ENCODE results near the gene RGL3.

Gene RGL3

DNA sequence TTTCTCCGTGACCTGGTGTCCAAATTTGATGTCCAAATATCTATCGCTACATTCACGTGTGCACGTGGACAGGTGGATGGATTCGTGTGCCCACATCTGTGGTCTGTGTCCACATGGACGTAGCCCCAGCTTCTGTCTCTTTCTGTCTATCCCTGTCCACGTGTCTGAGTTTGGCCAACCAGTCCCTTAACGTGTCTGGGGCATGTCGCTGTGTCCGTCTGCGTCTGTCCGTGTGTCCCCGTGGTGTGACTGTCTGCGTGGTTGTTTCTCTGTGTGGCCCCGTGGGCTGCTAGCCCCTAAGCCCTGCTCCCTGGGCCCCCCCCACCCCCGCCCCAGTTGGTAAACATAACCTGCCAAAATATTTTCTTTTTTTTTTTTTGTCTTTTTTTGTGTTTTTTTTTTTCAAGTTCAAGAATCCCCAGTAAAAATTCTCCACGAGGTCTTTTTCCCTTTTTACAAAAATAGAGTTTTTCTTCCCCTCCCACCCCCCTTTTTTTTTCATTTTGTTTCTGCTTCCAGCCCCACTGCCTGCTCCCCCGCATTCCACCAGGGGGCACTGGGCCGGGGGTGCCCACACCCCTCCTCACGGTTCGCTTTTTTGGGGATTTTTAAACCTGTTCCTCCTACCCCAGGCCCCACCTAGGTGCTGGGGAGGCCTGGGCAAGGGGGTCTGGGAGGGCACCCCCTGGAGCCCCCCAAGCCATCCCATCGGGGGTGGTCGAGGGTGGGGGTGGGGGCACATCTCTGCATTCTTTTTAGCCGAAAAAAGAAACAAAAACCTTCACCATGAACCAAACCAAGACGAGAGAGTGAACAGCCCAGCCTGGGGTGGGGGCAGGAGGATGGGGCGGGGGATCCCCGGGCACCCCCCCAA, 34.6 kb upstream of the RGL3 start:
- Histone ChIP-seq H3K9me3 (ENCODE audit: insufficient read depth, low read length) (no peaks in the 10 kb centered on the region), H3K36me3 (ENCODE audit: insufficient read depth, insufficient read length, low read length) (peaks cover 23% of the 10 kb centered on the region), H3K27me3 (ENCODE audit: insufficient read depth, insufficient read length) (no peaks in the 10 kb centered on the region), H3K9ac (ENCODE audit: insufficient read length, low read depth) (peak overlapping the region; percentile 11), H3K4me1 (ENCODE audit: insufficient read depth, insufficient read length) (peaks cover 22% of the 10 kb centered on the region), H3K4me3 (ENCODE audit: insufficient read length, low read depth) (no peak overlapping the region)
- TF ChIP-seq ZNF274 (IDR thresholded peaks at IDR 0.05; ENCODE audit: low read depth, low read length) (no peak), YY1 (IDR thresholded peaks at IDR 0.05; ENCODE audit: insufficient read depth, insufficient read length) (no peak), SUZ12 (IDR thresholded peaks at IDR 0.05; ENCODE audit: extremely low read depth, insufficient read depth, insufficient read length) (no peak)
- no peak for DNase-seq (ENCODE audit: low read depth, low spot score)

DNA sequence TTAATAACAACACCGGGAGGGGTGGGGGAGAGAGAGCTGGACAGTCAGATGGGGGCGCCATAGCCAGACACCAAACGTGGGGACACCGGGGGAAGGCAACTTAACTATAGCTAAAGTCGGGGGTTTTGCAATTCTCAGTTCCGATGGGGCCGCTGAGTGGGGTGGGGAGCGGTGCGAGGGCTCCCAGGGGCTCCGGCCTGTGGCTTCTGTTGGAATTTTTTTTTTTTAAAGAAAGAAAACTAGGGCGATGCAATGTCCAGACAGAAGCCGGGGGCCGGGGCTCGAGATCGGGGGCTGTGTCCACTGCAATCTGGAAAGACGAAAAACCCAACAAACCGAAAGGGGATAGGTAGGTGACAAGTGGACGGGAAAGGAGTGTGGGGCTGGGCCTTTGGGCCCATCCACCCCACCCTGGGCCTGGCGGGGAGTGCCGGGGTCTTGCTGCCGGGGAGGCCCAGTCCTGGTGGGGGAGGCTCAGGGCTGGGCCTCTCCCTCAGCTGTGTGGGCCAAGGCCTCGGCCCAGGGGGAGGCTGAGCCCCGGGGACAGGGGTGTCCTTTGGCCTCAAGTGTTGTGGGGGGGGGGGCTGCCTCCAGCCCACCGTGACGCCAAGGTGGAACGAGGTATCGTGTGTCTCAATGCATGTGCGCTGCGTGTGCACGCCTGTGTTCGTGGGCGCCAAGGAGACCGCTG, 33.7 kb upstream of the RGL3 start:
- Histone ChIP-seq H3K4me3 (ENCODE audit: insufficient read length, low read depth) (no peak overlapping the region), H3K27me3 (ENCODE audit: insufficient read depth, insufficient read length) (no peaks in the 10 kb centered on the region), H3K9ac (ENCODE audit: insufficient read length, low read depth) (peak overlapping the region; percentile 11), H3K36me3 (ENCODE audit: insufficient read depth, insufficient read length, low read length) (peaks cover 32% of the 10 kb centered on the region), H3K4me1 (ENCODE audit: insufficient read depth, insufficient read length) (peaks cover 22% of the 10 kb centered on the region), H3K9me3 (ENCODE audit: insufficient read depth, low read length) (no peaks in the 10 kb centered on the region)
- no peak for DNase-seq (ENCODE audit: low read depth, low spot score)
- TF ChIP-seq YY1 (IDR thresholded peaks at IDR 0.05; ENCODE audit: insufficient read depth, insufficient read length) (no peak), SUZ12 (IDR thresholded peaks at IDR 0.05; ENCODE audit: extremely low read depth, insufficient read depth, insufficient read length) (no peak), ZNF274 (IDR thresholded peaks at IDR 0.05; ENCODE audit: low read depth, low read length) (no peak)

DNA sequence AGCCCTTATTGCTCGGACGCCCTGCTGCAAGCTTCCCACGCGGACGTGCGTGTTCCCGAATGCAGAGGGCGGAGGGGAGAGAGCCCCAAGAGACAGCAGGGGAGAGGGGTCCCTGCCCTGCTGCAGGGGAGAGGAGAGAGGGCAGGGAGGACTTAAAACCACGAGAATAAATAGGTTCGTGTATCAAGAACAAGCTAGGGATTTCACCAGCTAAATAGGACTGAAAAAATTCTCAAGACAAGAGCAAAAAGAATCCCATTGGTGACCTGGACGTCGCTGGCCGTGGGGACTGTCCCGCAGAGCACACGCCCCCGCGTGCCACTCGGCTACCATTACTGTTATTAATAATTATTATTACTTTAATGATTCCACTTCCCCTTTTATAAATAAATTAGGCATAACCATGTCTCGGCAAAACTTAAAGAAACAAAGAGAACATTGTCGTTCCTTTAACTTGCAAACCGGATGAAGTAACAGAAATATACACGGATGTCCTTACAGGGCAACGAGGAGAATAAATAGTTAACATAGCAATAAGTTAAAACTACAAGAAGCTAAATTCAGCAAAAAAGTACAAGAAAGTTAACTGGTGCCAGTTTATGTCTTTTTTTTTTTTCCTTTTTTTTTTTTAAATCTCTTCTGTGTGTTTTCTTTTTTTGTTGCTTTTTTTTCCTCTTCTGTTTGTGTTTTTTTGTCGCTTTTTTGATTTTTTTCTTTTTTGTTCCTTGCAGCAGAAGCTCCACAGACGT, 32.9 kb upstream of the RGL3 start:
- Histone ChIP-seq H3K4me3 (ENCODE audit: insufficient read length, low read depth) (no peak overlapping the region), H3K4me1 (ENCODE audit: insufficient read depth, insufficient read length) (peaks cover 18% of the 10 kb centered on the region), H3K36me3 (ENCODE audit: insufficient read depth, insufficient read length, low read length) (peaks cover 39% of the 10 kb centered on the region), H3K9ac (ENCODE audit: insufficient read length, low read depth) (no peak overlapping the region), H3K27me3 (ENCODE audit: insufficient read depth, insufficient read length) (no peaks in the 10 kb centered on the region), H3K9me3 (ENCODE audit: insufficient read depth, low read length) (no peaks in the 10 kb centered on the region)
- DNase-seq (ENCODE audit: low read depth, low spot score), result no peak
- TF ChIP-seq YY1 (IDR thresholded peaks at IDR 0.05; ENCODE audit: insufficient read depth, insufficient read length) (no peak), ZNF274 (IDR thresholded peaks at IDR 0.05; ENCODE audit: low read depth, low read length) (no peak), SUZ12 (IDR thresholded peaks at IDR 0.05; ENCODE audit: extremely low read depth, insufficient read depth, insufficient read length) (no peak)

DNA sequence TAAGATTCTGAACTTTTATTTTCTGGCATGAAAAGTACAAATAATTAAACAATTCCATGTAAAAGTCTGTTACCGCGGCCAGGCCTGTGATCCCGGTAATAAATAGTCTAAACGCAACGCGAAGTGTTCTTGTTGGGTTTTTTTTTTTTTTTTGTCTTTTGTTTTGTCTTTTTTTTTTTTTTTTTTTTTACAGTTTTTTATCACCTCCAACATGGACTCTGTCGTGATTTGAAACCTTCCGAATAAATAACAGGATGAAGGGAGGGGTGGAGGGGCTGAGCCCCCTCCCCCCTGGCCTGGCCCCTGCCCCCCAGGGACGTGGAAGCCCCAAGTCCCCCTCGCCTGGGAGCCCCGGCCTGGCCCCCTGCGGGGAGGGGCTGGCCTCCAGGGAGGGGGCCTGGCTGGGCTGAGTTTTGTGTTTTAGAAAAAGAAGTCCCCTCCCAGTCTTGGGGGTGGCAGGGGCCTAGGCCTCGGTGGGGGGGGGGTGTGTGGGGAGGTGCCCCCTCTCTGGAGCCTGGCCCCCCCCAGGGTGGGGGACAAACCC, 32.3 kb upstream of the RGL3 start:
- H3K9me3 ChIP-seq (ENCODE audit: insufficient read depth, low read length), result no peaks in the 10 kb centered on the region
- no peak for DNase-seq (ENCODE audit: low read depth, low spot score)
- TF ChIP-seq ZNF274 (IDR thresholded peaks at IDR 0.05; ENCODE audit: low read depth, low read length), result no peak
- TF ChIP-seq SUZ12 (IDR thresholded peaks at IDR 0.05; ENCODE audit: extremely low read depth, insufficient read depth, insufficient read length), result no peak
- TF ChIP-seq YY1 (IDR thresholded peaks at IDR 0.05; ENCODE audit: insufficient read depth, insufficient read length), result no peak
- no peak overlapping the region for H3K4me3 ChIP-seq (ENCODE audit: insufficient read length, low read depth)
- no peaks in the 10 kb centered on the region for H3K27me3 ChIP-seq (ENCODE audit: insufficient read depth, insufficient read length)
- H3K36me3 ChIP-seq (ENCODE audit: insufficient read depth, insufficient read length, low read length), result peaks cover 45% of the 10 kb centered on the region
- H3K4me1 ChIP-seq (ENCODE audit: insufficient read depth, insufficient read length), result peaks cover 16% of the 10 kb centered on the region
- H3K9ac ChIP-seq (ENCODE audit: insufficient read length, low read depth), result no peak overlapping the region

DNA sequence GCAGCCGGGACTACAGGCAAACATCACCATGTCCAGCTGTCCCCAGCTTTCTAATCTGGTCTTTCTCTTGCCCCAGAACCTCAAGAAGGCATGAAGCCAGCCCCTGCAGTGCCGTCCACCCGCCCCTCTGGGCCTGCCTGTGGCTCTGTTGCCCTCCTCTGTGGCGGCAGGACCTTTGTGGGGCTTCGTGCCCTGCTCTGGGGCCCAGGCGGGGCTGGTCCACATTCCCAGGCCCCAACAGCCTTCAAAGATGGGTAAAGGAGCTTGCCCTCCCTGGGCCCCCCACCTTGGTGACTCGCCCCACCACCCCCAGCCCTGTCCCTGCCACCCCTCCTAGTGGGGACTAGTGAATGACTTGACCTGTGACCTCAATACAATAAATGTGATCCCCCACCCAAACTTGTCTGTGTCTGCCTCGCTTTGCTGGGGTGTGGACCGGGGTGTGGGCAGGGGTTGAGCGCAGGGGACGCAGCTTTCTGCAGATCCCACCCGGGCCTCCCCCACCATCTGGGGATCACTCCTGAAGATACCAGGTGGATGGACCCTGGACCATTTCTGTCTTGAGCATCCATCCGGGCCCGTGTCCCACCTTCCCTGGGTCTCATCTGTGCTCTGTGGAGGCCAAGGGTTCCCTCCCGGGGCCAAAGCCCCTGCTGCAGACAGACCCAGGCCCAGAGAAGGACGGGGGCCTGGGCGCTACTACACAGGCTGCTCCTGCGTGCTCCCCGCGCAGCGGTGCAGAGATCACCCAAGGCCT, 31.6 kb upstream of the RGL3 start:
- Histone ChIP-seq H3K9me3 (ENCODE audit: insufficient read depth, low read length) (no peaks in the 10 kb centered on the region), H3K4me1 (ENCODE audit: insufficient read depth, insufficient read length) (peaks cover 20% of the 10 kb centered on the region), H3K27me3 (ENCODE audit: insufficient read depth, insufficient read length) (no peaks in the 10 kb centered on the region), H3K36me3 (ENCODE audit: insufficient read depth, insufficient read length, low read length) (peaks cover 51% of the 10 kb centered on the region), H3K9ac (ENCODE audit: insufficient read length, low read depth) (no peak overlapping the region), H3K4me3 (ENCODE audit: insufficient read length, low read depth) (no peak overlapping the region)
- DNase-seq (ENCODE audit: low read depth, low spot score), result no peak
- no peak for TF ChIP-seq ZNF274 (IDR thresholded peaks at IDR 0.05; ENCODE audit: low read depth, low read length)
- no peak for TF ChIP-seq YY1 (IDR thresholded peaks at IDR 0.05; ENCODE audit: insufficient read depth, insufficient read length)
- TF ChIP-seq SUZ12 (IDR thresholded peaks at IDR 0.05; ENCODE audit: extremely low read depth, insufficient read depth, insufficient read length), result no peak

DNA sequence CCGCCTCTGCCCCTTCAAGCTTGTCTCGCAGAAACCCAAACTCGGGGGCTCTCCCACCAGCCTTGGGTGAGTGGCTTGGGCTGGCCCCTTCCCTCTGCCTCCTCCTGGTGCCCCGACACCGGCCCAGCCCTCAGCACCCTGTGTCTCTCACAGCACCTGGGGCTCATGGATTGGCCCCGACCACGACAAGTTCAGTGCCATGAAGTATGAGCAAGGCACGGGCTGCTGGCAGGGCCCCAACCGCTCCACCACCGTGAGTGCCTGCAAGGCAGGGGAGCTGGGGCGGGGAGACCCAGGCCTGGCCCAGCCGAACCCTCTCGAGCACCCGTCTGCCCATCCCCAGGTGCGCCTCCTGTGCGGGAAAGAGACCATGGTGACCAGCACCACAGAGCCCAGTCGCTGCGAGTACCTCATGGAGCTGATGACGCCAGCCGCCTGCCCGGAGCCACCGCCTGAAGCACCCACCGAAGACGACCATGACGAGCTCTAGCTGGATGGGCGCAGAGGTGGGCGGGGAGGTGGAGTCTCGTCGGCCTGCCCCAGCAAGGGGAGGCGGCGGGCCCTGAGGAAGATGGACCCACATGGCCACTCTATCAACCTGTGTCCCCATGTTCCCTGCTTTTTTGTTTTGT, 29.9 kb upstream of the RGL3 start:
- no peak overlapping the region for H3K9ac ChIP-seq (ENCODE audit: insufficient read length, low read depth)
- H3K9me3 ChIP-seq (ENCODE audit: insufficient read depth, low read length), result no peaks in the 10 kb centered on the region
- H3K4me3 ChIP-seq (ENCODE audit: insufficient read length, low read depth), result no peak overlapping the region
- peaks cover 20% of the 10 kb centered on the region for H3K4me1 ChIP-seq (ENCODE audit: insufficient read depth, insufficient read length)
- no peaks in the 10 kb centered on the region for H3K27me3 ChIP-seq (ENCODE audit: insufficient read depth, insufficient read length)
- peaks cover 68% of the 10 kb centered on the region for H3K36me3 ChIP-seq (ENCODE audit: insufficient read depth, insufficient read length, low read length)
- no peak for TF ChIP-seq YY1 (IDR thresholded peaks at IDR 0.05; ENCODE audit: insufficient read depth, insufficient read length)
- no peak for TF ChIP-seq ZNF274 (IDR thresholded peaks at IDR 0.05; ENCODE audit: low read depth, low read length)
- no peak for TF ChIP-seq SUZ12 (IDR thresholded peaks at IDR 0.05; ENCODE audit: extremely low read depth, insufficient read depth, insufficient read length)
- no peak for DNase-seq (ENCODE audit: low read depth, low spot score)

All from NT2/D1 (cell line).